SH-SY5Y (cell line): ENCODE results near the gene GBP6.

ENCODE experiments used
- GATA2 ChIP-seq: IDR thresholded peaks from 2 replicates; pipeline ENCODE4 v1.6.1; 2011; ENCODE audit warnings: mild to moderate bottlenecking, low read depth, low read length
- GATA3 ChIP-seq: IDR thresholded peaks from 2 replicates; pipeline ENCODE4 v1.6.1; 2011; ENCODE audit warnings: low read depth, mild to moderate bottlenecking, low read length, moderate library complexity

- TF ChIP-seq GATA3 (no peak), GATA2 (no peak)
These were observed 61.2 kb downstream of the GBP6 start for GRCh38 chr1:89425056-89425455.
